ENCODE measurements around the gene MBOAT7.
"Not testable (repeated sequence)": the region's sequence is repeated elsewhere in the genome, so short reads cannot be mapped to it uniquely, and the experiment has no call there.

Gene MBOAT7

DNA sequence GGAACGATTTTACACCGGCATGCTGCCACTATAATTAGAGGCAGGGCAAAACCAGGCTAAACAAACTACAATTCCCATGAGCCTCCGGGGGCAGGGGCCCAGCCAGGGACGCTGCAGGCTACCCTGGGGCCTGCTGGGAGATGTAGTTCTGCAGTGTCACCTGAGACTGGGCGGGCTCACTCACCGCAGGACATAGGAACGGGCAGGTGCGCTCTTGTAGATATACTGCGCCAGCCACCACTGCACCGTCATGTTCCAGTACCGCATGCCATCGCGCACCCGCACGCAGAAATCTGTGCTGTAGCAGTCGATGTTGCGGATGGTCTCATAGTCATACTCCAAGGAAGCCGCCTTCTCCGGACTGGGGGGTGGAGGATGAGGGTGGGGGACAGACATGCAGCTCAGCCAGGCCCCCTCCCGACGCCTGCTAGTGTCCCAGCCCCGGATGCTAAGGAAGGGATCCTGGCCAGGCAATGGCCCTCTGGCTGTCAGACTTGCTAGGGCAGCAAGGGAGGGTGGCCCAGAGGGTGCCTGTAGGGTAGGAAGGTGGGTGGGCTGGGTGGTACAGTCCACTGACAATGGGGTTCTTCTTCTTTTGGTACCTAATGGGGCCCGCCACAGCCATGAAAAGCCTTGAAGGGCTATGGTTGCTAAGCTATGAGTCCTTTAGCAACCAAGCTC is 10.7 kb downstream of the MBOAT7 start:
- TF ChIP-seq, protein P1, sequence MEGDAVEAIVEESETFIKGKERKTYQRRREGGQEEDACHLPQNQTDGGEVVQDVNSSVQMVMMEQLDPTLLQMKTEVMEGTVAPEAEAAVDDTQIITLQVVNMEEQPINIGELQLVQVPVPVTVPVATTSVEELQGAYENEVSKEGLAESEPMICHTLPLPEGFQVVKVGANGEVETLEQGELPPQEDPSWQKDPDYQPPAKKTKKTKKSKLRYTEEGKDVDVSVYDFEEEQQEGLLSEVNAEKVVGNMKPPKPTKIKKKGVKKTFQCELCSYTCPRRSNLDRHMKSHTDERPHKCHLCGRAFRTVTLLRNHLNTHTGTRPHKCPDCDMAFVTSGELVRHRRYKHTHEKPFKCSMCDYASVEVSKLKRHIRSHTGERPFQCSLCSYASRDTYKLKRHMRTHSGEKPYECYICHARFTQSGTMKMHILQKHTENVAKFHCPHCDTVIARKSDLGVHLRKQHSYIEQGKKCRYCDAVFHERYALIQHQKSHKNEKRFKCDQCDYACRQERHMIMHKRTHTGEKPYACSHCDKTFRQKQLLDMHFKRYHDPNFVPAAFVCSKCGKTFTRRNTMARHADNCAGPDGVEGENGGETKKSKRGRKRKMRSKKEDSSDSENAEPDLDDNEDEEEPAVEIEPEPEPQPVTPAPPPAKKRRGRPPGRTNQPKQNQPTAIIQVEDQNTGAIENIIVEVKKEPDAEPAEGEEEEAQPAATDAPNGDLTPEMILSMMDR (conservative IDR thresholded peaks at IDR 0.05; ENCODE audit: low read depth, low read length) = no peak
- no peak for DNase-seq (ENCODE audit: low read depth)
- H3K4me3 ChIP-seq (ENCODE audit: low read length) = no peak overlapping the region

DNA sequence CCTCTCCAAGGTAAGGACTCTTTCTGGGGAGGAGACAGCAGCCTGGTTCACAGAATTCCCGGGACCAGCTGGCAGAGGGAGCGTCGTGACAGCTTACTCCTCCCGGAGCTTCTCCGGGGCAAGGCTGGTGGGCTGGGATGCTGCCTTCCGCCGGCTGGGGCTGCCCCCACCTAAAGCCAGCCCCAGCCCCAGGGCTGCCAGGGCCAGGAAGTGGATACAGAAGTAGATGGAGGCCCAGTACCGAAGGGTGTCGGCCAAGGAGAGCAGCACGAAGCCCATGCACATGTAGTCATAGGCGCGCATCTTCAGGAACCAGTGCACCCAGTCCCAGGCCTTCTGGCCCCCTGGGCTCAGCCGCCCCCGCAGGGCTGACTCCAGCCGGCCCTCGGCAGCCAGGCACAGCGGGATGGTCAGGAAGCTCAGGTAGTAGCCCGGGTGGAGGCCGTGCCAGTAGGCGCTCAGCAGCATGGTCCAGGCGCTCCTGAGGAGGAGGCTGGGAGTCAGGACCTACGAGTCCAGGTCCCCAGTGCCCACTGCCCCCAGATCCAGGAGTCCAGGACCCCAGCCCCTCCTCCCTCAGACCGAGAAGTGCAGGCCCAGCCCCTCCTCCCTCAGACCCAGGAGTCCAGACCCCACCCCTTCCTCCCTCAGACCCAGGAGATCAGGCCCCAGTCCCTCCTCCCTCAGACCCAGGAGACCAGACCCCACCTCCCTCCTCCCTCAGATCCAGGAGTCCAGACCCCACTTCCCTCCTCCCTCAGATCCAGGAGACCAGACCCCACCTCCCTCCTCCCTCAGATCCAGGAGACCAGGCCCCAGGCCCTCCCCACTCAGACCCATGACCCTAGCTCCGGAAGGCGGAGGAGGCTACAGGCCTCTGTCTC is 15.2 kb downstream of the MBOAT7 start:
- TF ChIP-seq, protein P1 (conservative IDR thresholded peaks at IDR 0.05; ENCODE audit: low read depth, low read length) = no peak
- DNase-seq (ENCODE audit: low read depth) = no peak
- H3K4me3 ChIP-seq (ENCODE audit: low read length) = no peak overlapping the region

DNA sequence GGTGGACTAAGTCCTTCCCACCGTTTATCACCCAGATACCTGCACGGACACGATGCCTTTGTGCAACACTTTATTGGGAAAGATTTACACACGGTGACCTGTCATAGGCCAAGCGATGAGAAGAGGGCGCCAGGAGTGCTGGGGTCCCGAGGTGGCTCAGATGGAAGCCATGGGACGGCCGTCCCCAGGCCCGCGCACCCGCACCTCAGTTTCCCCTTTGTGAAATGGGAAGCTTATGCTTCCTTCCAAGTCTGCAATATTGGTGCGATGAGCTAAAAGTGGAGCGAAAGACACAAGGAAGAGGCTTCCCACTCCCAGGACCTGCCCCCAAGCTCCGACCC is 16.1 kb downstream of the MBOAT7 start:
- DNase-seq (ENCODE audit: low read depth) = no peak
- H3K4me3 ChIP-seq (ENCODE audit: low read length) = no peak overlapping the region
- TF ChIP-seq, protein P1 (conservative IDR thresholded peaks at IDR 0.05; ENCODE audit: low read depth, low read length) = no peak

DNA sequence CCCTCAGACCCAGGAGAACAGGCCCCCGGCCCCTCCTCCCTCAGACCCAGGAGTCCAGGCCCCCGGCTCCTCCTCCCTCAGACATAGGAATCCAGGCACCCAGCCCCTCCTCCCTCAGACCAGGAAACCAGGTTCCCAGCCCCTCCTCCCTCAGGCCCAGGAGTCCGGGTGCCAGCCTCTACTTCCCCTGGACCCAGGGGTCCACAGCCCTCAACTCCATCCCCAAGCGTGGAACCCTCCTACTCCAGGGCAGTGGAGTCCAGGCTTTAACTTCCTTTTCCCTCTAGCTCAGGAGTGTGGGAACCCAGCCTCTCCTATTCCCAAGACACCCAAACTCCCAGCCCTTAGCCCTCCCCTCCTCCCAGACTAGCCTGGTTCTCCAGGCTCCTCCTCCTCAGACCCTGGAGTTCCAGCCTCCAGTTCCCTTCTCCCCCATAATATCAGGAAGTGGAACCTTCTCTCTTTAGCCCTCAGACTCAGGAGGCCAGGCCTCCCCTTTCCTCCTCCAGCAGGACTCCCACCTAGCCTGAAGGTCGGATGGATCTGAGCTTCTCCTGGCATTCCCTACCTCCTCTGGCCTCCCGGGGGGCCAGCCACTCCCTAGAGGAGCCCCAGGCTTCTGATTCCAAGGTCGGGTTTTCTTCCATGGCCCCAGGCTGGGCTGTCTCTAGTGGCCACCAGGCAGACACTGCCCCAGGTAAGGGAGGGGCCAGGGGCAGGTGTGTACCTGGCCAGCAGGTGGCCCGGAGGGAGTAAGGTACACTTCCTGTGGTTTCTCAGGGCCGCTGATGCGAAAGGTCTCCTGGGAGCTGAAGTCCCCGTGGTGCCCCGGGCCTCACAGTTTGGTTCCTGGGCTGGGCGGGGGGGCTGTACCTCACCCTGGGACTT is 16.7 kb downstream of the MBOAT7 start, which contains the start of gene TMC4:
TMC4 (minus strand) TSS at position 690 of the 888 bp plus-strand sequence; CDS start at position 647, 43 bp downstream.
- DNase-seq (ENCODE audit: low read depth) = no peak
- H3K4me3 ChIP-seq (ENCODE audit: low read length) = no peak within 1 kb of the TSS
- TF ChIP-seq, protein P1 (conservative IDR thresholded peaks at IDR 0.05; ENCODE audit: low read depth, low read length) = peak; percentile 13

DNA sequence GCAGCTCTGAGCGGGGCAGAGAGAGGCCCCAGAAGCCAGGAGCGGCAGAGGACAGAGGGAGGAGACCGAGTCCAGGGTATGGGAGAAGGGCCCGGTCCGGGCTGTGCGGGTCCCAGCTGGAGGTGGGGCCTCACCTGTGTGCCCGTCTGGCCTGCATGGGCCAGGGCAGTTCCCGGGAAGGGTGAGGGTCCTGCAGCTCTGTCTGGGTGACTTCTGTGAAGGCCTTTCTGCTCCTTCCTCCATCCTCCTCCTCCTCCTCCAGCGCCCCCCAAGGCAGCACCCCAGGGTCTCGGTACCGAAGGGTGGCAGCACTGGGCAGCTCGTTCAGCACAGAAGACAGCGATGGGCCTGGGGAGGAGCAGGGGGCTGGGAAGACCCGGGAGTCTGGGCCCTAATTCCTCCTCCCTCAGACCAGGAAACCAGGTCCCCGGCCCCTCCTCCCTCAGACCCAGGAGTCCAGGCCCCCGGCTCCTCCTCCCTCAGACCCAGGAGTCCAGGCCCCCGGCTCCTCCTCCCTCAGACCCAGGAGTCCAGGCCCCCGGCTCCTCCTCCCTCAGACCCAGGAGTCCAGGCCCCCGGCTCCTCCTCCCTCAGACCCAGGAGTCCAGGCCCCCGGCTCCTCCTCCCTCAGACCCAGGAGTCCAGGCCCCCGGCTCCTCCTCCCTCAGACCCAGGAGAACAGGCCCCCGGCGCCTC is 17.5 kb downstream of the MBOAT7 start:
- not testable (repeated sequence) for H3K4me3 ChIP-seq (ENCODE audit: low read length); DNase-seq (ENCODE audit: low read depth)

DNA sequence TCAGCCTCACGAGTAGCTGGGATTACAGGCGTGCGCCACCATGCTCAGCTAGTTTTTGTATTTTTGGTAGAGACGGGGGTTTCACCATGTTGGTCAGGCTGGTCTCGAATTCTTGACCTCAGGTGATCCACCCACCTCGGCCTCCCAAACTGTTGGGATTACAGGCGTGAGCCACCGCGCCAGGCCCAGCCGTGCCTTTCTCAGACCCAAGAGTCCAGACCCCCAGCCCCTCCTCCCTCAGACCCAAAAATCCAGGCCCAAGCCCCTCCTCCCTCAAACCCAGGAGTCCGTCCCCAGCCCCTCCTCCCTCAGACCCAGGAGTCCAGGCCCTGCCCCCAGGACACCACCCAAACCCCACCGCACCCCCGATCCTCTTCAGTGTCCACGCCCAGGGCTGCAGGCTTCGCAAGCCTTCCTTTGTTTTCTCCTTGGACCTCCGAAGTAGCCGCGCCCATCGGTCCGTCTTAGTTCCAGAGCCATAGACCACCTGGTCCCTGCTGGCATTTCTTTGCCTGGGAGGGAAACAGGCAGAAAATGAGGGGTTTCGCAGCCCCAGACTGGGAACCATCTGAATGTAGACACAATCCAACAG is 20.1 kb downstream of the MBOAT7 start:
- no peak overlapping the region for H3K4me3 ChIP-seq (ENCODE audit: low read length)
- no peak for DNase-seq (ENCODE audit: low read depth)
- TF ChIP-seq, protein P1 (conservative IDR thresholded peaks at IDR 0.05; ENCODE audit: low read depth, low read length) = no peak
